GM12878 (cell line): ENCODE measurements around the gene YTHDF1.

Experiments
- POLR2A ChIP-seq: IDR thresholded peaks from 2 replicates; pipeline ENCODE4 v1.6.1; 2011; ENCODE audit warnings: low read depth, mild to moderate bottlenecking, low read length
- TF ChIP-seq, protein P1 (sequence below): fragments of 450-650 bp; IDR thresholded peaks from 2 replicates; pipeline ENCODE4 v1.6.1; 2017; ENCODE audit warnings: mild to moderate bottlenecking
- TF ChIP-seq, protein P2 (sequence below): IDR thresholded peaks from 2 replicates; pipeline ENCODE4 v1.6.1; 2011; ENCODE audit warnings: mild to moderate bottlenecking, low read depth, low read length, moderate library complexity; ENCODE audit not compliant: insufficient replicate concordance

- TF ChIP-seq POLR2A: no peak
- TF ChIP-seq, protein P1, sequence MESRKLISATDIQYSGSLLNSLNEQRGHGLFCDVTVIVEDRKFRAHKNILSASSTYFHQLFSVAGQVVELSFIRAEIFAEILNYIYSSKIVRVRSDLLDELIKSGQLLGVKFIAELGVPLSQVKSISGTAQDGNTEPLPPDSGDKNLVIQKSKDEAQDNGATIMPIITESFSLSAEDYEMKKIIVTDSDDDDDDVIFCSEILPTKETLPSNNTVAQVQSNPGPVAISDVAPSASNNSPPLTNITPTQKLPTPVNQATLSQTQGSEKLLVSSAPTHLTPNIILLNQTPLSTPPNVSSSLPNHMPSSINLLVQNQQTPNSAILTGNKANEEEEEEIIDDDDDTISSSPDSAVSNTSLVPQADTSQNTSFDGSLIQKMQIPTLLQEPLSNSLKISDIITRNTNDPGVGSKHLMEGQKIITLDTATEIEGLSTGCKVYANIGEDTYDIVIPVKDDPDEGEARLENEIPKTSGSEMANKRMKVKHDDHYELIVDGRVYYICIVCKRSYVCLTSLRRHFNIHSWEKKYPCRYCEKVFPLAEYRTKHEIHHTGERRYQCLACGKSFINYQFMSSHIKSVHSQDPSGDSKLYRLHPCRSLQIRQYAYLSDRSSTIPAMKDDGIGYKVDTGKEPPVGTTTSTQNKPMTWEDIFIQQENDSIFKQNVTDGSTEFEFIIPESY: no peak
- TF ChIP-seq, protein P2, sequence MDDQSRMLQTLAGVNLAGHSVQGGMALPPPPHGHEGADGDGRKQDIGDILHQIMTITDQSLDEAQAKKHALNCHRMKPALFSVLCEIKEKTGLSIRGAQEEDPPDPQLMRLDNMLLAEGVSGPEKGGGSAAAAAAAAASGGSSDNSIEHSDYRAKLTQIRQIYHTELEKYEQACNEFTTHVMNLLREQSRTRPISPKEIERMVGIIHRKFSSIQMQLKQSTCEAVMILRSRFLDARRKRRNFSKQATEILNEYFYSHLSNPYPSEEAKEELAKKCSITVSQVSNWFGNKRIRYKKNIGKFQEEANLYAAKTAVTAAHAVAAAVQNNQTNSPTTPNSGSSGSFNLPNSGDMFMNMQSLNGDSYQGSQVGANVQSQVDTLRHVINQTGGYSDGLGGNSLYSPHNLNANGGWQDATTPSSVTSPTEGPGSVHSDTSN: no peak
Observed at GRCh38 chr20:63226042-63226943, 10.4 kb upstream of the YTHDF1 start.
